Measurements from ENCODE around the gene WDFY4.

Gene WDFY4

GRCh38 chr10:48764486-48764885, 79.8 kb downstream of the WDFY4 start:
- H3K4me1 ChIP-seq (ENCODE audit: control insufficient read depth in 2 of 2, insufficient read depth in 1 of 2, low read depth in 1 of 2, low read length in 2 of 2): peaks cover 0 to under 1% of the 10 kb centered on the region in 2 donors
- H2BK5ac ChIP-seq (ENCODE audit: low read length): no peak overlapping the region
- no peak overlapping the region for H4K8ac ChIP-seq (ENCODE audit: low read depth, low read length)
- H3K4me3 ChIP-seq (ENCODE audit: low read length in 2 of 2): no peak overlapping the region
- H2AFZ ChIP-seq (ENCODE audit: low read length): no peak overlapping the region
- no peak overlapping the region for H3K9ac ChIP-seq (ENCODE audit: low read depth, low read length, poor library complexity)
- H3K79me1 ChIP-seq (ENCODE audit: low read depth, low read length): no peaks in the 10 kb centered on the region
- DNase-seq (ENCODE audit: low spot score): no peak
- no peak overlapping the region for H3K4ac ChIP-seq (ENCODE audit: low read length)
- no peak overlapping the region for H3K18ac ChIP-seq (ENCODE audit: low read length)
- H3K27ac ChIP-seq (replicated peaks; ENCODE audit: low read length): no peak overlapping the region
- H3K27me3 ChIP-seq (ENCODE audit: control insufficient read depth in 3 of 3, insufficient read depth in 3 of 3, low read depth in 1 of 3, low read length in 3 of 3): no peaks in the 10 kb centered on the region
- no peaks in the 10 kb centered on the region for H3K36me3 ChIP-seq (replicated peaks in 1 of 2; ENCODE audit: control insufficient read depth in 2 of 2, insufficient read depth in 2 of 2, low read length in 2 of 2)
- no peak overlapping the region for H3K23ac ChIP-seq (ENCODE audit: low read depth, low read length, poor library complexity)
- H3K9me3 ChIP-seq (replicated peaks in 1 of 2; ENCODE audit: control insufficient read depth in 2 of 2, insufficient read depth in 1 of 2, low read depth in 1 of 2, low read length in 2 of 2): no peaks in the 10 kb centered on the region
- no peak overlapping the region for H2BK15ac ChIP-seq (ENCODE audit: low read length)
- no peak overlapping the region for H4K91ac ChIP-seq (ENCODE audit: low read depth, low read length, poor library complexity)
- H3K4me2 ChIP-seq (ENCODE audit: insufficient read depth, low read length, poor library complexity, severe bottlenecking): no peak overlapping the region
- no CpG with 5 or more reads among the region's 4 CpGs for WGBS, 2 donors (ENCODE audit: extremely low coverage in 2 of 2, insufficient read length in 2 of 2, insufficient replicate concordance in 1 of 2)
- no peak overlapping the region for H2BK12ac ChIP-seq (ENCODE audit: low read length)
- H3K14ac ChIP-seq (ENCODE audit: low read length): no peak overlapping the region
- H2AK5ac ChIP-seq (ENCODE audit: low read depth, low read length): no peak overlapping the region
- H2BK120ac ChIP-seq (ENCODE audit: low read depth, low read length): no peak overlapping the region

GRCh38 chr10:48765039-48765438, 80.4 kb downstream of the WDFY4 start:
- H3K9me3 ChIP-seq (replicated peaks in 1 of 2; ENCODE audit: control insufficient read depth in 2 of 2, insufficient read depth in 1 of 2, low read depth in 1 of 2, low read length in 2 of 2): no peaks in the 10 kb centered on the region
- H3K4me3 ChIP-seq (ENCODE audit: low read length in 2 of 2): no peak overlapping the region
- no peak overlapping the region for H2BK5ac ChIP-seq (ENCODE audit: low read length)
- no peaks in the 10 kb centered on the region for H3K27me3 ChIP-seq (ENCODE audit: control insufficient read depth in 3 of 3, insufficient read depth in 3 of 3, low read depth in 1 of 3, low read length in 3 of 3)
- no peak overlapping the region for H2BK12ac ChIP-seq (ENCODE audit: low read length)
- no peak overlapping the region for H4K91ac ChIP-seq (ENCODE audit: low read depth, low read length, poor library complexity)
- H2AFZ ChIP-seq (ENCODE audit: low read length): no peak overlapping the region
- no peak for DNase-seq (ENCODE audit: low spot score)
- H3K79me1 ChIP-seq (ENCODE audit: low read depth, low read length): no peaks in the 10 kb centered on the region
- no peak overlapping the region for H3K14ac ChIP-seq (ENCODE audit: low read length)
- H2BK15ac ChIP-seq (ENCODE audit: low read length): no peak overlapping the region
- H3K27ac ChIP-seq (replicated peaks; ENCODE audit: low read length): no peak overlapping the region
- H3K4ac ChIP-seq (ENCODE audit: low read length): no peak overlapping the region
- no peak overlapping the region for H3K9ac ChIP-seq (ENCODE audit: low read depth, low read length, poor library complexity)
- H2BK120ac ChIP-seq (ENCODE audit: low read depth, low read length): no peak overlapping the region
- H3K4me2 ChIP-seq (ENCODE audit: insufficient read depth, low read length, poor library complexity, severe bottlenecking): no peak overlapping the region
- WGBS, 2 donors (ENCODE audit: extremely low coverage in 2 of 2, insufficient read length in 2 of 2, insufficient replicate concordance in 1 of 2): no CpG with 5 or more reads among the region's 1 CpG
- H4K8ac ChIP-seq (ENCODE audit: low read depth, low read length): no peak overlapping the region
- H3K36me3 ChIP-seq (replicated peaks in 1 of 2; ENCODE audit: control insufficient read depth in 2 of 2, insufficient read depth in 2 of 2, low read length in 2 of 2): no peaks in the 10 kb centered on the region
- H3K4me1 ChIP-seq (ENCODE audit: control insufficient read depth in 2 of 2, insufficient read depth in 1 of 2, low read depth in 1 of 2, low read length in 2 of 2): peaks cover 0 to 2% of the 10 kb centered on the region in 2 donors
- H3K18ac ChIP-seq (ENCODE audit: low read length): no peak overlapping the region
- no peak overlapping the region for H2AK5ac ChIP-seq (ENCODE audit: low read depth, low read length)
- no peak overlapping the region for H3K23ac ChIP-seq (ENCODE audit: low read depth, low read length, poor library complexity)

DNA sequence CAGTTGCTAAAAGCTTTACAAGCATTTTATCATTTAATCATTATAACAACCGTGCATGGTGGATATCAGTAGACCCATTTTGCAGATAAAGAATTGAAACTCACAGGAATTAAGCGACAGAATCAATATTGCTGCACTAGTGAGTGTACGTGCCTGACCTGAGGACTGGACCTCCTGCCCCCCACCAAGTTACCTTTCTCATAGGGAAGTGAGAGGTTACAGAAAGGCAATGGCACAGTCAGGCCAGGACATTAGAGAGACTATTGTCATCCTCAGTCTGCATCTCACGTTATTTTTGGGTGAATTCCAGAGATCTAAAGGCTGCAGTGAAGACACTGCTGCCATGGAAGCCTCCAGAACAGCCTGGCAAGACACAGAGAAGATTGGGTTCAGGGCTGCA, 80.9 kb downstream of the WDFY4 start:
- Histone ChIP-seq H2AFZ (ENCODE audit: low read length) (no peak overlapping the region), H3K14ac (ENCODE audit: low read length) (no peak overlapping the region), H3K4me2 (ENCODE audit: insufficient read depth, low read length, poor library complexity, severe bottlenecking) (no peak overlapping the region), H3K18ac (ENCODE audit: low read length) (no peak overlapping the region), H4K8ac (ENCODE audit: low read depth, low read length) (no peak overlapping the region), H2AK5ac (ENCODE audit: low read depth, low read length) (no peak overlapping the region), H2BK15ac (ENCODE audit: low read length) (no peak overlapping the region), H2BK5ac (ENCODE audit: low read length) (no peak overlapping the region), H3K27me3 (ENCODE audit: control insufficient read depth in 3 of 3, insufficient read depth in 3 of 3, low read depth in 1 of 3, low read length in 3 of 3) (no peaks in the 10 kb centered on the region), H4K91ac (ENCODE audit: low read depth, low read length, poor library complexity) (no peak overlapping the region), H3K4me1 (ENCODE audit: control insufficient read depth in 2 of 2, insufficient read depth in 1 of 2, low read depth in 1 of 2, low read length in 2 of 2) (peaks cover 0 to 2% of the 10 kb centered on the region in 2 donors), H2BK12ac (ENCODE audit: low read length) (no peak overlapping the region), H3K27ac (replicated peaks; ENCODE audit: low read length) (no peak overlapping the region), H3K4me3 (ENCODE audit: low read length in 2 of 2) (no peak overlapping the region), H3K23ac (ENCODE audit: low read depth, low read length, poor library complexity) (no peak overlapping the region), H3K9ac (ENCODE audit: low read depth, low read length, poor library complexity) (no peak overlapping the region), H3K79me1 (ENCODE audit: low read depth, low read length) (no peaks in the 10 kb centered on the region), H3K4ac (ENCODE audit: low read length) (no peak overlapping the region), H2BK120ac (ENCODE audit: low read depth, low read length) (no peak overlapping the region), H3K36me3 (replicated peaks in 1 of 2; ENCODE audit: control insufficient read depth in 2 of 2, insufficient read depth in 2 of 2, low read length in 2 of 2) (no peaks in the 10 kb centered on the region), H3K9me3 (replicated peaks in 1 of 2; ENCODE audit: control insufficient read depth in 2 of 2, insufficient read depth in 1 of 2, low read depth in 1 of 2, low read length in 2 of 2) (no peaks in the 10 kb centered on the region)
- no peak for DNase-seq (ENCODE audit: low spot score)
- no CpG with 5 or more reads among the region's 4 CpGs for WGBS, 2 donors (ENCODE audit: extremely low coverage in 2 of 2, insufficient read length in 2 of 2, insufficient replicate concordance in 1 of 2)

DNA sequence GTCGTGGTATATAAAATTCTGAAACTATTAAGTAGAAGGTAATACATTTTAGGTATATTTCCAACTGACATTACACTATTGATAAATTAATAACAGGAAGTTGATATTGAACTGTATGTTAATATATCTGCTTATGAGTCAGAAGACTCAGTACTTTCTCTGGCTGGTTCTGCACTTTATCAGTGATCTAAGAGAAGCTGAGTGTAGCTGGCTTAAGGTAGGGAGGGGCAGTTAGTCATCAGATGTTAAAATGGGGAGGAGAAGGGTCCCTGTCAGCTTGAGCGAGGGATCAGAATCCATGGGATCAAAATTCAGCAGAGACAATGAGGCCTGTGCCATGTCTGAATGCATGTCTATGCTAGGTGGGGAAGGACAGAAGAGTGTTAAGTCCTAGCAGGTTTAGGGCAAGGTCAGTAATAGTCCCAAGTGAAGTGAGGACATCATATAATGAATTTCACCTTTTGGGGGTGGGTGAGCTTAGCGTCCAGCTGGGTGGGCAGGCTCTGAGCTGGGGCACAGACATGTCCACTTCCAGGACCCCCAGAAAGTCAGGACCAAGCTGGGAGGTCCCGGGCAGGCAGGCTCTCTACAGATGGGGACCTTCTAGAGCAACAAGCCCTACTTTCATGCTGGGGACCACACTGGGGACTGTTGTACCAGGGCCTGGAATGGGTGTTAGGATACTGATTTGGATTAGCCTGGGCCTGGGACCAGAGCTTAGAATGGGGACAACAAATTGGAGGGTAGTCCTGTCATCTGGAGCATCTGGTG, 82.9 kb downstream of the WDFY4 start:
- Histone ChIP-seq H4K91ac (ENCODE audit: low read depth, low read length, poor library complexity) (no peak overlapping the region), H3K27ac (replicated peaks; ENCODE audit: low read length) (no peak overlapping the region), H2BK5ac (ENCODE audit: low read length) (no peak overlapping the region), H2AK5ac (ENCODE audit: low read depth, low read length) (no peak overlapping the region), H3K9ac (ENCODE audit: low read depth, low read length, poor library complexity) (no peak overlapping the region), H2AFZ (ENCODE audit: low read length) (no peak overlapping the region), H3K9me3 (replicated peaks in 1 of 2; ENCODE audit: control insufficient read depth in 2 of 2, insufficient read depth in 1 of 2, low read depth in 1 of 2, low read length in 2 of 2) (no peaks in the 10 kb centered on the region), H3K4ac (ENCODE audit: low read length) (no peak overlapping the region), H3K4me3 (ENCODE audit: low read length in 2 of 2) (no peak overlapping the region), H3K4me1 (ENCODE audit: control insufficient read depth in 2 of 2, insufficient read depth in 1 of 2, low read depth in 1 of 2, low read length in 2 of 2) (peaks cover 0 to 3% of the 10 kb centered on the region in 2 donors), H3K27me3 (ENCODE audit: control insufficient read depth in 3 of 3, insufficient read depth in 3 of 3, low read depth in 1 of 3, low read length in 3 of 3) (no peaks in the 10 kb centered on the region), H3K18ac (ENCODE audit: low read length) (no peak overlapping the region), H2BK12ac (ENCODE audit: low read length) (no peak overlapping the region), H2BK120ac (ENCODE audit: low read depth, low read length) (no peak overlapping the region), H3K14ac (ENCODE audit: low read length) (no peak overlapping the region), H3K36me3 (replicated peaks in 1 of 2; ENCODE audit: control insufficient read depth in 2 of 2, insufficient read depth in 2 of 2, low read length in 2 of 2) (peaks cover 0 to 2% of the 10 kb centered on the region in 2 donors), H3K4me2 (ENCODE audit: insufficient read depth, low read length, poor library complexity, severe bottlenecking) (no peak overlapping the region), H4K8ac (ENCODE audit: low read depth, low read length) (no peak overlapping the region), H3K23ac (ENCODE audit: low read depth, low read length, poor library complexity) (no peak overlapping the region), H2BK15ac (ENCODE audit: low read length) (no peak overlapping the region), H3K79me1 (ENCODE audit: low read depth, low read length) (no peaks in the 10 kb centered on the region)
- no CpG with 5 or more reads among the region's 4 CpGs for WGBS, 2 donors (ENCODE audit: extremely low coverage in 2 of 2, insufficient read length in 2 of 2, insufficient replicate concordance in 1 of 2)
- DNase-seq (ENCODE audit: low spot score): no peak
